H1 (cell line): Measurements from ENCODE around the gene RAB3C. TPM values are rescaled to one million over a fixed set of nuclear protein-coding genes. Genes with fewer than 3 reads are reported as not detected.

Experiments
- polyA plus RNA-seq, 7 experiments: library from polyadenylated mRNA; depleted of rRNA in 3 of 7; stranded (reverse) in 5 of 7; unstranded in 2 of 7; fragments of >200 nt in 5 of 7; fragments of 200-250 nt in 2 of 7; gene quantifications; 1 replicate in 5 of 7; 2 replicates in 1 of 7; 4 replicates in 1 of 7; pipeline versions ENCODE4 v1.2.1 to v1.2.3, GENCODE V29; 2011 to 2013; ENCODE audit warnings: missing spikeins in 2 of 7, mixed read lengths in 2 of 7
- total RNA-seq: library from RNA; stranded (reverse); fragmentation: NEBNext Ultra II Directional; extraction: Animal tissue kit (Norgen Biotek cat#: 25700); gene quantifications from 2 replicates; pipeline ENCODE4 v1.2.1, GENCODE V29; 2021
- TF ChIP-seq, protein P1 (sequence below): fragments of 300-600 bp; sonication (generic); IDR thresholded peaks from 2 replicates; pipeline ENCODE4 v1.7.1; 2012; ENCODE audit warnings: low read length, moderate library complexity, mild to moderate bottlenecking, inconsistent platforms; ENCODE audit not compliant: insufficient replicate concordance

Gene RAB3C
- total and polyA plus RNA-seq, 2 of the 8 experiments (the other 6 are each of a cell fraction or from before 2014, with no cell fraction given) = 14.7 to 18.3 TPM

DNA sequence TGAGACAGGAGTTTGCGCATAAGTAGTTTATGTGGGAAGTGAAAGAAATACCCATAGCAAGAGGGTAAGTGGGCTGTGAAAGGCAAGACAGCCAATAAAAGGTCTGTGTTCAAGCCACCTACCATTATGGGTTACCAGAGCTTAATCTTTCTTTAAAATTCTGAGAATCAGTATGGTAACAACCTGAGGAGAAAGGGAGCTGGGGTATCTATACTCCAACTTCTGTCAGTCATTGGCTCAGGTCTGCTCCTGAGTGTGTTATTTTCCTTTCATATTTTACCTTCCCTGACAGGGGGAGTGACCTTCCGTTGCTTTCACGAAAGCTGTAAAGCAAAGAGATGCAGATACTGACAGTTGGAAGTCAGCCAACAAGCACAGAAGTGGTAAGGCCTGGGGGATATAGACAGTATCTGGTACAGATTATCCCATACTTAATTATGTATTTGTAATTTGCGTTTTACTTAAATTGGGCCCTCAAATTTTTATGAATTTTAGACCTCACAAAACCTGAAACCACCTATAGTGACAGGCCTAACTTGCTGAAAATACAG, 233.4 kb downstream of the RAB3C start (continued):
- TF ChIP-seq, protein P1, sequence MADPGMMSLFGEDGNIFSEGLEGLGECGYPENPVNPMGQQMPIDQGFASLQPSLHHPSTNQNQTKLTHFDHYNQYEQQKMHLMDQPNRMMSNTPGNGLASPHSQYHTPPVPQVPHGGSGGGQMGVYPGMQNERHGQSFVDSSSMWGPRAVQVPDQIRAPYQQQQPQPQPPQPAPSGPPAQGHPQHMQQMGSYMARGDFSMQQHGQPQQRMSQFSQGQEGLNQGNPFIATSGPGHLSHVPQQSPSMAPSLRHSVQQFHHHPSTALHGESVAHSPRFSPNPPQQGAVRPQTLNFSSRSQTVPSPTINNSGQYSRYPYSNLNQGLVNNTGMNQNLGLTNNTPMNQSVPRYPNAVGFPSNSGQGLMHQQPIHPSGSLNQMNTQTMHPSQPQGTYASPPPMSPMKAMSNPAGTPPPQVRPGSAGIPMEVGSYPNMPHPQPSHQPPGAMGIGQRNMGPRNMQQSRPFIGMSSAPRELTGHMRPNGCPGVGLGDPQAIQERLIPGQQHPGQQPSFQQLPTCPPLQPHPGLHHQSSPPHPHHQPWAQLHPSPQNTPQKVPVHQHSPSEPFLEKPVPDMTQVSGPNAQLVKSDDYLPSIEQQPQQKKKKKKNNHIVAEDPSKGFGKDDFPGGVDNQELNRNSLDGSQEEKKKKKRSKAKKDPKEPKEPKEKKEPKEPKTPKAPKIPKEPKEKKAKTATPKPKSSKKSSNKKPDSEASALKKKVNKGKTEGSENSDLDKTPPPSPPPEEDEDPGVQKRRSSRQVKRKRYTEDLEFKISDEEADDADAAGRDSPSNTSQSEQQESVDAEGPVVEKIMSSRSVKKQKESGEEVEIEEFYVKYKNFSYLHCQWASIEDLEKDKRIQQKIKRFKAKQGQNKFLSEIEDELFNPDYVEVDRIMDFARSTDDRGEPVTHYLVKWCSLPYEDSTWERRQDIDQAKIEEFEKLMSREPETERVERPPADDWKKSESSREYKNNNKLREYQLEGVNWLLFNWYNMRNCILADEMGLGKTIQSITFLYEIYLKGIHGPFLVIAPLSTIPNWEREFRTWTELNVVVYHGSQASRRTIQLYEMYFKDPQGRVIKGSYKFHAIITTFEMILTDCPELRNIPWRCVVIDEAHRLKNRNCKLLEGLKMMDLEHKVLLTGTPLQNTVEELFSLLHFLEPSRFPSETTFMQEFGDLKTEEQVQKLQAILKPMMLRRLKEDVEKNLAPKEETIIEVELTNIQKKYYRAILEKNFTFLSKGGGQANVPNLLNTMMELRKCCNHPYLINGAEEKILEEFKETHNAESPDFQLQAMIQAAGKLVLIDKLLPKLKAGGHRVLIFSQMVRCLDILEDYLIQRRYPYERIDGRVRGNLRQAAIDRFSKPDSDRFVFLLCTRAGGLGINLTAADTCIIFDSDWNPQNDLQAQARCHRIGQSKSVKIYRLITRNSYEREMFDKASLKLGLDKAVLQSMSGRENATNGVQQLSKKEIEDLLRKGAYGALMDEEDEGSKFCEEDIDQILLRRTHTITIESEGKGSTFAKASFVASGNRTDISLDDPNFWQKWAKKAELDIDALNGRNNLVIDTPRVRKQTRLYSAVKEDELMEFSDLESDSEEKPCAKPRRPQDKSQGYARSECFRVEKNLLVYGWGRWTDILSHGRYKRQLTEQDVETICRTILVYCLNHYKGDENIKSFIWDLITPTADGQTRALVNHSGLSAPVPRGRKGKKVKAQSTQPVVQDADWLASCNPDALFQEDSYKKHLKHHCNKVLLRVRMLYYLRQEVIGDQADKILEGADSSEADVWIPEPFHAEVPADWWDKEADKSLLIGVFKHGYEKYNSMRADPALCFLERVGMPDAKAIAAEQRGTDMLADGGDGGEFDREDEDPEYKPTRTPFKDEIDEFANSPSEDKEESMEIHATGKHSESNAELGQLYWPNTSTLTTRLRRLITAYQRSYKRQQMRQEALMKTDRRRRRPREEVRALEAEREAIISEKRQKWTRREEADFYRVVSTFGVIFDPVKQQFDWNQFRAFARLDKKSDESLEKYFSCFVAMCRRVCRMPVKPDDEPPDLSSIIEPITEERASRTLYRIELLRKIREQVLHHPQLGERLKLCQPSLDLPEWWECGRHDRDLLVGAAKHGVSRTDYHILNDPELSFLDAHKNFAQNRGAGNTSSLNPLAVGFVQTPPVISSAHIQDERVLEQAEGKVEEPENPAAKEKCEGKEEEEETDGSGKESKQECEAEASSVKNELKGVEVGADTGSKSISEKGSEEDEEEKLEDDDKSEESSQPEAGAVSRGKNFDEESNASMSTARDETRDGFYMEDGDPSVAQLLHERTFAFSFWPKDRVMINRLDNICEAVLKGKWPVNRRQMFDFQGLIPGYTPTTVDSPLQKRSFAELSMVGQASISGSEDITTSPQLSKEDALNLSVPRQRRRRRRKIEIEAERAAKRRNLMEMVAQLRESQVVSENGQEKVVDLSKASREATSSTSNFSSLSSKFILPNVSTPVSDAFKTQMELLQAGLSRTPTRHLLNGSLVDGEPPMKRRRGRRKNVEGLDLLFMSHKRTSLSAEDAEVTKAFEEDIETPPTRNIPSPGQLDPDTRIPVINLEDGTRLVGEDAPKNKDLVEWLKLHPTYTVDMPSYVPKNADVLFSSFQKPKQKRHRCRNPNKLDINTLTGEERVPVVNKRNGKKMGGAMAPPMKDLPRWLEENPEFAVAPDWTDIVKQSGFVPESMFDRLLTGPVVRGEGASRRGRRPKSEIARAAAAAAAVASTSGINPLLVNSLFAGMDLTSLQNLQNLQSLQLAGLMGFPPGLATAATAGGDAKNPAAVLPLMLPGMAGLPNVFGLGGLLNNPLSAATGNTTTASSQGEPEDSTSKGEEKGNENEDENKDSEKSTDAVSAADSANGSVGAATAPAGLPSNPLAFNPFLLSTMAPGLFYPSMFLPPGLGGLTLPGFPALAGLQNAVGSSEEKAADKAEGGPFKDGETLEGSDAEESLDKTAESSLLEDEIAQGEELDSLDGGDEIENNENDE = no peak
